GM18519 (cell line): ENCODE measurements around the gene CHRM2.
"Not testable (repeated sequence)": the region's sequence is repeated elsewhere in the genome, so short reads cannot be mapped to it uniquely, and the experiment has no call there.

Source experiments
- ATAC-seq: cut with Tn5 transposase; IDR thresholded peaks from one replicate; pipeline ENCODE4 v1.9.1; 2021; ENCODE audit warnings: mild to moderate bottlenecking, moderate library complexity; ENCODE audit not compliant: unreplicated experiment, low FRiP score

Gene CHRM2

DNA sequence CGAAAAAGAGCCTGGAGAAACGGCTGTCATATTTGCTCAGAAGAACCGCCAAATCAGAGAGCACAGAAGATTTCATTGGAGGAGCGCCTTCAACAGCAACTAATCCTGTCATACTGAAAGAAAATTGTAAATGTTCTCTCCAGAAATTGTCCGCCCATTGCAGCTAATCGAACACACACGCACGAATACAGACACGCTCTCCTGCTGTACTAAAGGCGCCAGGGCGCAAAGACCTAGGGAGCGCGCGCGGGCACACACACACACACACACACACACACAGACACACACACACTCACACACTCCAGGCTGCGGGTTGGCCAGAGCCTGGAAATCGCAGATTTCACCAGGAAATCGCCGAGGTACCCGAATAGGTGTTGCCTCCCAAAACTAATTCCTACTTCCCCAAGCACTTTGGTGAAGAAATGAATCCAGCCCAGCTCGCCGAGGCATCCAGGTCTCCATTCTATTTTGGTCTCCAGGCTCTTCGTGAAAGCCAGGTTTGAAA is at the start of gene CHRM2:
CHRM2 (plus strand) TSS at position 157 of the 505 bp plus-strand sequence. CDS start 146,214 bp downstream, outside the sequence.
- ATAC-seq, result no peak

- ATAC-seq, result not testable (repeated sequence)
Measured at GRCh38 chr7:136831398-136831797, 37.1 kb upstream of the CHRM2 start.

DNA sequence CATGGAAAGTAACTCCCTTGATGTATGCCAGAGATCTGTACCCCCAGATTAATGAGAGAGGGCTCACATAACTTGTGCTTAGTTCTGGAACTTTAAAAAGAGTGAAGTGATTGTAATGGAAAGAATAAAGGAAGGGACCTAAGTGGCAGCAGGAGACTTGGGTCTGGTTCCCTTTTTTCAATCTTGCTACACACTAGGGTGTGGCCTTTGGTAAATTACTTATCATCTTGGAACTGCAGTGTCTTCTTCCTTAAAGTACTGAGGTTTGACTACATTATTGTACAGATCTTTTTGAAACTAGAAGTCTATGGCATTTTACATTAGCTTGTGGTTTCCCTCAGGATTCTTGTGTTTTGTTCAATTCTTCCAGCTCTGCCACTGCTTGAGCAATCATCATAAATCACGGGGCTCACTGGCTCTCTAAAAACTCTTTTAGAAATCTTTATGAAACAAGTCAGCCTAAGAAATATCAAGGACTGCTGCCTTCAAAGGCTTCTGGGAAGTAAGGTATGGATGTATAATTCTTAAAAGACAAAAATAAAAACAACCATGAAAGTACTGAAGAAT is 22.5 kb upstream of the CHRM2 start:
- ATAC-seq, result no peak

DNA sequence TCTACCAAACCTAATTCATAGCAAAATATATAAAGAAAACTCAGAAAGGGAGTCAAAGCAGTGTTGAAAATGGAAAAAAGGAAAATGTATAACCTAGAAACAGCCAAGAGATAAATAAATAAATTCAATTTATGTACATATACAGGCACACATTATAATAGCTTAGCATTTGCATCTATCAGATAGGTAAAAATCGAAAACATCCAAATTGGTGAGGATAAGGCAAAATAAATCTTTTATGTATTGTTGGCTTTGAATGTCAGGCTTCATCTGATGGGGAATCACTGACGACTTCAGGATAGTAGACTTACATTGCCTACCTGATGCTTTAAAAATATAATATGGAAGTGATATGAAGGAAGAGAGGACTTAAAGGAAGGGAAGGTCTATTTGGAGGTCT is 20.6 kb upstream of the CHRM2 start:
- ATAC-seq, result no peak

- ATAC-seq, result no peak
Measured at GRCh38 chr7:136853654-136854053, 14.8 kb upstream of the CHRM2 start.

GRCh38 chr7:136857573-136857972 is 10.9 kb upstream of the CHRM2 start:
- no peak for ATAC-seq

GRCh38 chr7:136859803-136860202 is 8.6 kb upstream of the CHRM2 start:
- no peak for ATAC-seq

DNA sequence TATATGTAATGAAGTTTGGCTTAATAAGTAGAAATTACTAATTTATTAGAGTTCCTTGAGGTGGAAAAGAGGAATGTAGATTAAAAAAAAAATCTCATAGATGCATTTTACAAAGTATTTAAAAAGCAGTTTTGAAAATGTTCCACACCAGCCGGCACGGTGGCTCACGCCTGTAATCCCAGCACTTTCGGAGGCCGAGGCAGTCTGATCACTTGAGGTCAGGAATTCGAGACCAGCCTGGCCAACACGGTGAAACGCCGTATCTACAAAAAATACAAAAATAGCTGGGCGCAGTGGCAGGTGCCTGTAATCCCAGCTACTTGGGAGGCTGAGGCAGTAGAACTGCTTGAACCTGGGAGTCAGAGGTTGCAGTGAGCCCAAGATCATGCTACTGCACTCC is 3.2 kb upstream of the CHRM2 start:
- ATAC-seq, result no peak

- ATAC-seq, result no peak
Measured at GRCh38 chr7:136865777-136866176, 2.7 kb upstream of the CHRM2 start.

DNA sequence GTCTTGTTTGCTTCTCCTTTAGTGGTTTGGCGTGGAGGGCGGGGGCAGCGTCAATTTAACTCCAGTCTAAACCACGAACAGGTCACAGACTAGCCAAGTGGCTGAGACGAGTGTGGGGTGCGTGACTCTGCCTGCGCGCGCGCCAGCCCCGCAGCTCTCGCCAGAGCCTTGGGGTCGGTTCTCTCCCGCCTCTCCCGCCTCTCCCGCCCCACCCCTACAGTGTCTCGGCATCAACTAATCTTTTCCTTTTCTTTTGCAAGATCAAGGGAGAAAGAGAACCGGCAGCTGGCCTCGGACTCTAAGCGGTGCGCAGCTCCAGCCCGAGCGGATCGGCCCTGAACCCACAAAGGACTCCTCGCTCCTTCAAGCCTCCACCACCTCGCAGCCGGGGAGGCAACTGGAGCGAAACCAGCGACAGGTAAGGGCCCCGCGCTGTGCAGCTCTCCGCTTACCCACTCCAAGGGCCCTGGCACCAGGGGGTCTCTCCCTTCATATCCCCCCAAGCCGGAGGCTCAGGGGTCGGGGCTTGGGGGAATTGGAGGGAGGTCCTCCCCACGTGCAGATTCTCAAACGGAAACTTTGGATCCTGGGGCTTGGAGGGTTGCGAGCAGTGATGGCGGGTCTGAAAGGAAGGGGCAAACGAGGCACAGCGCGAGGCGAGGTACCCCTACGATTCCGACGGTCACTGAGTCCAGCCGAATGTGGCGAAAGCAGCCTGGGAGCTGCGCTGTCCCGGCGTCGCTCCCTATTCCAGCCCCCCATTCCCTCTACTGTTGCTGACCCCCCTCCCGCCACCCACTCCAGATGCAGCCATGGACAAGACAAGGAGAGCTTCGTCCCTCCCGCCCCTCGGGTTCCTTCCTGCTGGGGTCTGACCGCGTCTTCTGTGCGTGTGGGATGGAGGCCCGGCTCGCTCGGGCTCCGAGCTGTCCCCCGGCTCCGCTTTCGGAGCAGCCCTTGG is 829 bp downstream of the CHRM2 start:
- ATAC-seq, result no peak

DNA sequence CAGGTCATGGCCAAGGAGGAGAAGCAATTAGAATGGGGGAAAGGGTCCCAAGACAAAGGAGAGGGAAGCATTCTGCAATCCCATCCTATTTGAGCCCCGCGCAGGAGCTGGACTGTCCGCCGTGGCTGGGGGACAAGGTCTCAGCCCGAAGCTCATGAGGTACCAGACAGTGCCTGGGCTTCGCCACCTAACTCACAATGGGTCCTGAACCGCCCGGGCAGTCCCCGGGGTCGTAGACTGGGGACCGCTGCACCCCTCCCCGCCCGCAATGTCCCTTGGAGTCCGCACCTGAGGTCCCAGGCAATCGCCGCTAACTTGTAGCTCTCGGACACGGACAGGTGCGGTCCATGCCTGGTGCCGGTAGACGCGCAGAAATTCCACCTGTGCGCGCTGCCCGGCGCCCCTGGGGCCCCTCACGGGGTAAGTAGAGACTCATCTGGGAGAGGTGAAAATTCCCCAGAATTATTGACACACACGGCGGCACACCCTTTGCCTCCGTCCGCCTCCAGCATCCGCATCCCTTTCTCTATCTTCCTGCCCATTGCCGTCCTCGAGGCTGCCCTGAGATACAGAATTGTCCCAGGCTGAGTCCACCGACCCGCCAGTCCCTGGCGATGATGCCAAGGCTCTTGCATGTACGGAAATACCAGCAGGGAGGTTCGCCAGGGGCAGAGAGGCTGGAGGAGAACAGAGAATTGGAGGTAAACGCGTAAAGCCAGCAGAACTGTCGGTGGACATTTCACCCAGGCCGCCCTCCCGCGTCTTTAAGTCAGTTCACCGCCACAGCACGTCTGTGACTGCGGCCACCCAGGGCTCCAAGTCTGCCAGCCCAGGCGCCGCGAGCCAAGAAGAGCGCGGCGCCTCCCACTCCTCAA is 1.8 kb downstream of the CHRM2 start:
- no peak for ATAC-seq

DNA sequence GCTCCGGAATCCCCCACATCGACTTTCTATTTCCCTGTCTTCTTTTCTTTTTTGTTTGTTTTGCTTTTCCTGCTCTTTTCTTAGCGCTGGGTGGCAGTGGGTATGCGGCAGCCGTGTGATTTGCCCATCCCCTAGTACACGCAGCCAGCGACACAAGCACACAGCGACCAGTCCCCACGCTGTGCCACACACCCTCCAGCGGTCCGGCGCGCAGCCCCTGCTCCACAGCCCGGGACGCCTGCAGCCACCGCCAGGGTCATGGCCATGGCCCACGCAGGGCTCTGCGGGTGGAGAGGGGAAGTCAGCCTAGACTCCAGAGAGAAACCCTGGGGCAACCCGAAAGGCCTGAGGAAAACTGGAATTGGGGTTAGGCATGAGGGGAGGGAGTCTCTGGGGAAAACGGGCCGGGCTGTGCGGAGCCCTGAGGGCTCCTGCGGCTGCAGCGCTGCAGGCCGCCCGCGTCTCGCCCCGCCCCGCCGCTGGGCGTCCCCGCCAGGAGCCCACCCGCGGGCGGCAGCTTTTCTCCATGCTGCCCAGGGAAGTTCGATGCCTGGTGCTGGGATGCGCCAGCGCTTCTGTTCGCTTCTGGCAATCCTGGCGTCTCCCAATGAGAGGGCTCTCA is 2.5 kb downstream of the CHRM2 start:
- no peak for ATAC-seq

- ATAC-seq, result no peak
Measured at GRCh38 chr7:136874393-136875032, 6.1 kb downstream of the CHRM2 start.

GRCh38 chr7:136877509-136877908 is 9.1 kb downstream of the CHRM2 start:
- no peak for ATAC-seq

GRCh38 chr7:136877990-136878389 is 9.5 kb downstream of the CHRM2 start:
- ATAC-seq, result no peak

DNA sequence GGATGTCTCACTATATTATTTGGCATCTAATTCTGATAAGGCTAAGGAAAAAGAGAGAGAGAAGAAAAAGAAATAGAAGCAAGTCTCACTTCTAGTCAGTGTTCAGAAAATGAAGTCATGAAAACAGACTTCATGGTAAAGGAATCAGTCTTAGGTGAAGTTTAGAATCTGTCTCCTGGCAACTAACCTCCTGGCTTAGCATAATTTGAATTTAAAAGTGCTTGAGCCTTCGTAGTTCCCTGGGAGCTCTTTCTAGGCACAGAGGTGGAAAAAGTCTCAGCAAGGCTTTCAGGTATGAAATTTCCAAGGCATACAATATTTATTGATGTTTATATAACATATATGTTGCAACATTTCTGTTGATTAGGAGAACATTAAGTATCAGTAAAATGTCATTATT is 10.4 kb downstream of the CHRM2 start:
- no peak for ATAC-seq

DNA sequence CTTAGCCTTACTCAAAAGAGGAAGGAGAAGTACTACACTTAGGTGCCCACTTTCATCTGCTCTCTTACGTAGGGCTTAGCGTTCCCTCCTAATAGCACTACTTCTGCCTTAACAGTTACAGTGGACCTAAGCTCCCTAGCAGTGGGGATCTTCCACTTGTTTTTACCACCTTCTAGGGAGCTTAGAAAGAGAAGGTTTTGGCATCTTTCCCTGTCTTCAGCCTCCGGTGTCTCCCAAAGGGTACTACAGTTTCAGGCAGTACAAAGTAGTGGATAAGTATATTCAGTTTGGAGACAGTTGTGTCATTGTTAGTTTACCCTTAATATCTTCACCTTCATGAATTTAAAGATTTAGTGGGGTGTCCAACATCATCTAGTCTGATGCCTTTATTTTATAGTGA is 14.6 kb downstream of the CHRM2 start:
- no peak for ATAC-seq

GRCh38 chr7:136884492-136884891 is 16.0 kb downstream of the CHRM2 start:
- no peak for ATAC-seq

DNA sequence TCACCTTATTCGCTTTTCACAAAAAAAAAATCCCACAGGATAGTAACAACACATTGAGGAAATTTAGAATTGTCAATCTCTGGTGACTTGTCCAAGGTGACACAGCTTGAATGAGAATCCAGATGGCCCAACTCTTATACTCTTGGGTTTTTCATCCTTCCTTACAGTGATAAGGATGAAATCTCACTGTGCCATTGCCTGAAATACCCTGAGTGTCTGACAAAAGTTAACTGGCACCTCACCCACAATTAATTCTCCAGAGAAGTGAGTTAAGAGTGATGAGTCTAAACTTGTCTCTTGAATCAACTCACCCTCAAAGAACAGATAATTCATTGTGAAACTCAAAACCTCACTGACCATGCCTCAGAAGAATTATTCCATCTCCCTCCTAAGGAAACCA is 18.9 kb downstream of the CHRM2 start:
- ATAC-seq, result no peak

DNA sequence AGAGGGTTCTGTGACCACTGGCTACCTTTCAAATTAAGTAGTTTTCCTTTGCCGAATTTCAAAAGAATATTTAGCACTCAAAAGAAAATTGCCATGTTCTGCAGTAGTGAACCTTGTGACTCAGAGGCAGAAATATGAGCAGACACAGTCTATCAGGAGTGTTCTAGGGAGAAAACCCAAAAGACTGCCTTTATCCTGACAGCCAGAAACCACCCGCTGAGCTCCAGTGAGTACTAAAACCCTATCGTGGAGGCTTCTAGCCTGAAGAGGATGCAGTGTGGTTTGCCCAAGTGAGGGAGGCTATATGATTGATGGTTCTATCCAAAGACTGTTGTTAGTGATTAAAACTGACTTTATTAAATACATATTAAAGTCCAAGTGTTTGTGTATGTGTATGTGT is 21.9 kb downstream of the CHRM2 start:
- ATAC-seq, result no peak
